Thoracic aorta (tissue), 2 donors: Measurements from ENCODE around the gene MRPL41. TPM values are rescaled to one million over a fixed set of nuclear protein-coding genes. Genes with fewer than 3 reads are reported as not detected.

Source experiments
- ATAC-seq: fragments of 150-250 bp; one replicate; pipeline ENCODE4 v1.8.0; 2017; ENCODE audit warnings: low read depth; ENCODE audit not compliant: insufficient number of reproducible peaks, low FRiP score
- DNase-seq: peaks from one replicate; pipeline ENCODE4 v3.0.0-alpha.2; 2020; ENCODE audit warnings: low spot score
- H3K27ac ChIP-seq, 2 donors: fragments of 200-600 bp; sonication (generic); 1 replicate in 1 of 2; 2 replicates in 1 of 2; pipeline ENCODE4 v1.5.1; 2016; ENCODE audit warnings: mild to moderate bottlenecking in 2 of 2, moderate library complexity in 2 of 2
- H3K27me3 ChIP-seq: fragments of 200-600 bp; sonication (generic); replicated peaks from 2 replicates; pipeline ENCODE4 v1.6.0; 2016; ENCODE audit warnings: mild to moderate bottlenecking; ENCODE audit not compliant: insufficient read depth
- H3K36me3 ChIP-seq: fragments of 200-600 bp; sonication (generic); one replicate; pipeline ENCODE4 v1.5.1; 2016
- H3K4me1 ChIP-seq, 2 donors: fragments of 200-600 bp; sonication (generic); 1 replicate in 1 of 2; 2 replicates in 1 of 2; pipeline versions ENCODE4 v1.5.1 to v1.6.0; 2016; ENCODE audit warnings: low read depth in 2 of 2, mild to moderate bottlenecking in 1 of 2; ENCODE audit not compliant: control insufficient read depth in 1 of 2
- H3K4me3 ChIP-seq: fragments of 200-600 bp; sonication (generic); 2 replicates; pipeline ENCODE4 v1.5.1; 2016; ENCODE audit warnings: mild to moderate bottlenecking
- H3K9me3 ChIP-seq: fragments of 200-600 bp; sonication (generic); 2 replicates; pipeline ENCODE4 v1.5.1; 2016
- total RNA-seq, 2 donors: library from RNA; depleted of rRNA; stranded (reverse); fragments of >200 nt; gene quantifications; one replicate each; pipeline versions ENCODE4 v1.1.0 to v1.2.3, GENCODE V29; 2016
- TF ChIP-seq, protein P1 (sequence below): fragments of 200-600 bp; sonication (generic); IDR thresholded peaks from one replicate; pipeline ENCODE4 v1.5.1; 2019; ENCODE audit warnings: antibody characterized with exemption

MRPL41 gene
- total RNA-seq, result 10 to 100 TPM; 23.5 to 54.3 TPM

DNA sequence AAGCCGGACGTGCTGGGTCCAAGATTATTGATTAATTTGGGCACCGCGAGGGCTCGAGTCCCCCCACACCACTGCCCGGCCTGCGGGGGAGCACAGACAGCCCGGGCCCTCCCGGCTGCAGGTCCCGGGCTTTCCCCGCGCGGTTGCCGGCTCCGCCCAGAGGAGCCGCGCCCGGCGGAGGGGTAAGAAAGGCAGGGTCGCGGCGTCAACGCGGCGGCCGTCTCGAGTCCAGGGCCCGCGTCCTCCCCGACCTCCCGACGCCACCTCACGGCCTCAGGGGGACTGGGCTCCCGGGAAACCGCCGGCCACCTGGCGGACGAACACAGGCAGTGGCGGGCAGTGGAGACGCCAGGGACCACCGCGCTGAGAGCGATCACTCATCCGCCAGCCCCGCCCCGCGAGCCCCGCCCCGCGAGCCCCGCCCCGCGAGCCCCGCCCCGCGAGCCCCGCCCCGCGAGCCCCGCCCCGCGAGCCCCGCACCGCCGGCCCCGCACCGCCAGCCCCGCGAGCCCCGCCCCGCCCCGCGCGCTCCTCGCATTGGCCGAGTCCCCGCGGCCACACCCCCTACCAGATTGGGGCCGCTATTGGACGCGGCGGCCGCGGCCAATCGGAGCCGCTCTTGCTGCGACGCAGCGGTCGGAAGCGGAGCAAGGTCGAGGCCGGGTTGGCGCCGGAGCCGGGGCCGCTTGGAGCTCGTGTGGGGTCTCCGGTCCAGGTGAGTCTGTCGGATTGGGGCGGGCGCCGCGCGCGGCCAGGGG lies at the start of gene MRPL41:
TSS of gene MRPL41 (plus strand) at position 616 of the 758 bp plus-strand sequence. CDS start 203 bp downstream, outside the sequence.
- ATAC-seq, result peak; percentile 23
- TF ChIP-seq, protein P1, sequence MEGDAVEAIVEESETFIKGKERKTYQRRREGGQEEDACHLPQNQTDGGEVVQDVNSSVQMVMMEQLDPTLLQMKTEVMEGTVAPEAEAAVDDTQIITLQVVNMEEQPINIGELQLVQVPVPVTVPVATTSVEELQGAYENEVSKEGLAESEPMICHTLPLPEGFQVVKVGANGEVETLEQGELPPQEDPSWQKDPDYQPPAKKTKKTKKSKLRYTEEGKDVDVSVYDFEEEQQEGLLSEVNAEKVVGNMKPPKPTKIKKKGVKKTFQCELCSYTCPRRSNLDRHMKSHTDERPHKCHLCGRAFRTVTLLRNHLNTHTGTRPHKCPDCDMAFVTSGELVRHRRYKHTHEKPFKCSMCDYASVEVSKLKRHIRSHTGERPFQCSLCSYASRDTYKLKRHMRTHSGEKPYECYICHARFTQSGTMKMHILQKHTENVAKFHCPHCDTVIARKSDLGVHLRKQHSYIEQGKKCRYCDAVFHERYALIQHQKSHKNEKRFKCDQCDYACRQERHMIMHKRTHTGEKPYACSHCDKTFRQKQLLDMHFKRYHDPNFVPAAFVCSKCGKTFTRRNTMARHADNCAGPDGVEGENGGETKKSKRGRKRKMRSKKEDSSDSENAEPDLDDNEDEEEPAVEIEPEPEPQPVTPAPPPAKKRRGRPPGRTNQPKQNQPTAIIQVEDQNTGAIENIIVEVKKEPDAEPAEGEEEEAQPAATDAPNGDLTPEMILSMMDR, result peak; percentile 62
- peaks cover 17% of the 10 kb centered on the region for H3K36me3 ChIP-seq
- peak within 1 kb of the TSS; percentile 81 to 85 for H3K27ac ChIP-seq
- peak within 1 kb of the TSS; percentile 96 for H3K4me3 ChIP-seq
- H3K4me1 ChIP-seq, result peaks cover 16 to 39% of the 10 kb centered on the region in 2 donors
- DNase-seq, result no peak
- H3K27me3 ChIP-seq, result no peaks in the 10 kb centered on the region
- no peaks in the 10 kb centered on the region for H3K9me3 ChIP-seq

DNA sequence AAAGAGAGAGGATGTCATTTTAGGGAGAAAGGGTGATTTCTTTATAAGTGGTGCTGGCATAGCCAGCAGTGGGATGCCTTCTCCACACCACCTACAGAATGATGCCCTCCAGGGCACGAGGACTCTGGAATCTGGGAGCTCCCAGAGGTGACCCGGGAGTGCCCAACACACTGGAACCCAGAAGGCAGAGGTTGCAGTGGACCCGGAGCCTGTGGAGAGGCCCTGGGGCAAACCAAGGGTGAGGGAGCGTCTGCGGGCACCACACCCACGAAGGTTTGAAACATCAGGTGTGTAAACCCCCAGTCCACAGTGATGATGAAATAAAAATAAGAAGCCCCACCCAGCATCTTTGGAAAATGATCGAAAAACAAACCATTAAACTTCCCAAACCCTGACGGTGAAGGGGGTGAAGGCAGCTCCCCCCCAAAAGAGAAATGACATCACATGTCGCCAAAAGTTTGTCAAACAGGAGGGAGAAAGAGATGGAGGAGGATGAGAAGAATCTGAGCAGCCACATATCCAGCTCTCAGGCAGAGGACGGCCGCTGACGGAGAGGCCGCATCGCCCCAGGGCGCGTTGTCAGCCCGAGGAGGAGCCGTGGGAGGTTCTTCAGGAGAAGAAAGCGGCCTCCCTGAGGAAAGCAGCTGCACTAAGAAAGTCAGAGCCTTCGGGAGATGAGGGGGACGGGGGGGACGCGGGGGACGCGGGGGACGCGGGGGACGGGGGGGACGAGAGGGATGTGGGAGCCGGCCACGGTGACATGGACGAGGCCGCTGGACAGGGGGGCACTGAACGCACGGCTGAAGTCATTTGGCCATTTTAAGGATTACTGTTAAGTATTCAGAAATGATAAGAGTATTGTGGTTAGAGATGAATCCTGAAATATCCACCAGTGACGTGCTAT lies 49.4 kb upstream of the MRPL41 start:
- DNase-seq, result no peak
- ATAC-seq, result no peak

DNA sequence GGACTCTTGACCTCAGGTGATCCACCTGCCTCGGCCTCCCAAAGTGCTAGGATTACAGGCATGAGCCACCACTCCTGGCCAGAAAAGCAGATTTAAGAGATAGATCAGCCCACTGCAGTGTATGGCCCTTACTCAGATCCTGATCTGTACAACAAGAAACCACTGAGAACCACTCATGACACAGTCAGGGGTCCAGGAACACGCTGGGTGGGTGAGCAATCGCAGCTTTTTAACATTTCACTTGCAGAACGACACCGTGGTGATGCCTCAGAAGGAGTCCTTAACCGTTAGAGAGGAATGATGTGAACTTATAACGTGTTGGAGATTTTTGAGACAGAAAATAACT lies 47.3 kb upstream of the MRPL41 start:
- Histone ChIP-seq H3K36me3 (peaks cover 5% of the 10 kb centered on the region), H3K4me1 (no peaks in the 10 kb centered on the region), H3K9me3 (no peaks in the 10 kb centered on the region), H3K4me3 (no peak overlapping the region), H3K27me3 (no peaks in the 10 kb centered on the region), H3K27ac (no peak overlapping the region)
- DNase-seq (no peak), ATAC-seq (no peak)
- TF ChIP-seq, protein P1, result no peak

More for the DNA sequence above, 49.4 kb upstream of the MRPL41 start:
- H3K27me3 ChIP-seq, result no peaks in the 10 kb centered on the region
- H3K4me3 ChIP-seq, result no peak overlapping the region
- TF ChIP-seq, protein P1, result no peak
- peaks cover 5% of the 10 kb centered on the region for H3K36me3 ChIP-seq
- no peaks in the 10 kb centered on the region for H3K4me1 ChIP-seq
- H3K27ac ChIP-seq, result no peak overlapping the region
- H3K9me3 ChIP-seq, result no peaks in the 10 kb centered on the region

DNA sequence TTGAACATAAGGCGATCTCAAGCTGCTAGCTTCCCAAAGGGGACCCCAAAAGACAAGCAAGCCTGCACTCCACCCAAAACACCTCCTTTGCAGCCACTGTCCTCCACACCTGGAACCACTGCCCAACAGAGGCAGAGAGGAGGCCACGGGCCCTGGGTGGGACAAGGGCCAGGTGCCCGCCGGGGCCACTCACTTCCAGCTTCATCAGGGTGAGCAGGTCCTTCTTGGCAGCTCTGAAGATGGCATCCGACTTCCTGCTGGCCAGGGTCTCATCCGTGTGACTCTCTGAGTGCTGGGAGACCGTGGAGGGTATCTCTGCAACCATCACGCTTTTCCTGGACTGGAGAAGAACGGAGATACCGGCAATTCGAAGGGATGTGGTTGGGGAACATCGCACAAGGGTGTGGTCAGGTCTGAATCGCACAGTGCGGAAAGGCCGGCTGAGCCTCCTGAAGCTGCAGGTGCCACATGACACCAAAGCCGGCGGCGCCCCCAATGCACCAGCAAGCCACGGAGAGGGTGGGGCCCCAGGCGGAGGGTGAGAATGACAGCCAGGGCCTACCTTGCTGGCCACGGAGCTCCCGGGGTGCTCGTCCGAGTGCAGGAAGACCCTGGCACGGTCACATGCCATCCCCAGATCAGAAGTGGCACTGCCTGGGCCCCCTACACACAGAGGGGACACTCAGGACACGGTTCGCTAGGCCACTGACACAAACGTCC lies 46.1 kb upstream of the MRPL41 start:
- no peak for DNase-seq
- H3K4me1 ChIP-seq, result no peaks in the 10 kb centered on the region
- no peak overlapping the region for H3K4me3 ChIP-seq
- H3K9me3 ChIP-seq, result no peaks in the 10 kb centered on the region
- H3K36me3 ChIP-seq, result no peaks in the 10 kb centered on the region
- no peak overlapping the region for H3K27ac ChIP-seq
- ATAC-seq, result no peak
- TF ChIP-seq, protein P1, result no peak
- no peaks in the 10 kb centered on the region for H3K27me3 ChIP-seq
